ENCODE results near the gene JUP.

The JUP gene

DNA sequence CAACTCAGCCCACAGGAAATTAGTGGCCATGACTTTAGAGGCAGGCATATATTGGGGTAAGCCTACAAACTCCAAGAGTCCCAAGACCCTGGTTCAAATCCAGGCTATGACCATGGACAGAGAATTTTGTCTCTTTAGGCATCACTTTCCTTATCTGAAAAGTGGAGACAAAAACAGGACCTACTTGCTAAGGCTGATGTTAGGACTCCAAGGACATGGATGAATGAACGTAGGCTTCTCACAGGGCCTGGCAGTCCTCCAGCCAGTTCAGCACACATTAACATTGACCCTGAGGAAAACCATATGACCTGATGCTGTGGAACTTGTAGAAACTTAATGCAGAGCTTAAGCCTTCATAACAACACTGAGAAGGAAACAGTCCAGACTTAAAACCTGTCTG is 27.7 kb upstream of the JUP start:
- intact Hi-C loops (cut with micrococcal nuclease) = no loop called here
- H3K9me3 Mint-ChIP-seq = no peaks in the 10 kb centered on the region

GRCh38 chr17:41813699-41814124 is 27.2 kb upstream of the JUP start:
- Mint-ChIP-seq H3K4me1 (ENCODE audit: low read depth) (peaks cover 23% of the 10 kb centered on the region), H3K27ac (no peak overlapping the region), H3K27me3 (peaks cover 64% of the 10 kb centered on the region), H3K36me3 (ENCODE audit: low read depth) (no peaks in the 10 kb centered on the region), H3K4me3 (no peak overlapping the region), H3K9me3 (no peaks in the 10 kb centered on the region)
- intact Hi-C loops (cut with micrococcal nuclease) = no loop called here

More for the DNA sequence above, 27.7 kb upstream of the JUP start:
- Mint-ChIP-seq H3K4me1 (ENCODE audit: low read depth) (peaks cover 23% of the 10 kb centered on the region), H3K36me3 (ENCODE audit: low read depth) (no peaks in the 10 kb centered on the region), H3K27ac (no peak overlapping the region), H3K4me3 (no peak overlapping the region), H3K27me3 (peaks cover 59% of the 10 kb centered on the region)

DNA sequence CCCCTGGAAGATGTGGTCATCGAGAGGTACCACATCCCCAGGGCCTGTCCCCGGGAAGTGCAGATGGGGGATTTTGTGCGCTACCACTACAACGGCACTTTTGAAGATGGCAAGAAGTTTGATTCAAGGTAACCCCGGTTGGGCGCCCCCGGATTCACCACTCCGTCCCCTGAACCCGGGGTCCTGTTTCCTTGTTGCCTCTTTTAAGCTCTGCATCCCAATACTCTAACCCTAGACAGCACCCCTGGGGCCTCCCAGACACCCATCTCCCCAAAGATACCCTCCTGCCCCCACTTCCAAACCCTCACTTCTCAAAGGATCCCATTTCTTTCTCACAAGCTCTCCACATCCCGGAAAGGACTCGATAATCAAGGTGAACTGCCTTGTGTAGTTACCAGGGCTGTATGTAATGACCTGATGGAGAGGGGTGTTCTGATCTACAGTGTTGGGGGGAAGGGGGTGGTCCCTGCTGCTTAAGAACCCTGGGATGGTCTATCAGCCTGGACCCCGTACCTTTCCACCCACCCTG is 26.7 kb upstream of the JUP start:
- intact Hi-C loops (cut with micrococcal nuclease) = no loop called here

GRCh38 chr17:41812381-41813151 is 26.1 kb upstream of the JUP start, which contains the start of gene FKBP10:
TSS of gene FKBP10 (plus strand) at chr17:41813004. CDS start at chr17:41813035, 31 bp downstream.
- Mint-ChIP-seq H3K9me3 (no peaks in the 10 kb centered on the region), H3K4me1 (ENCODE audit: low read depth) (peaks cover 23% of the 10 kb centered on the region), H3K36me3 (ENCODE audit: low read depth) (no peaks in the 10 kb centered on the region), H3K27me3 (peaks cover 68% of the 10 kb centered on the region), H3K4me3 (peak within 1 kb of the TSS; percentile 76), H3K27ac (no peak within 1 kb of the TSS)
- intact Hi-C loops (cut with micrococcal nuclease) = no loop called here

More for the DNA sequence above, 26.7 kb upstream of the JUP start:
- no peak overlapping the region for H3K4me3 Mint-ChIP-seq
- no peaks in the 10 kb centered on the region for H3K9me3 Mint-ChIP-seq
- peaks cover 23% of the 10 kb centered on the region for H3K4me1 Mint-ChIP-seq (ENCODE audit: low read depth)
- H3K27me3 Mint-ChIP-seq = peaks cover 65% of the 10 kb centered on the region
- no peaks in the 10 kb centered on the region for H3K36me3 Mint-ChIP-seq (ENCODE audit: low read depth)
- H3K27ac Mint-ChIP-seq = no peak overlapping the region

- Mint-ChIP-seq H3K27ac (peak within 1 kb of the TSS; percentile 41), H3K4me3 (peak within 1 kb of the TSS; percentile 76), H3K9me3 (no peaks in the 10 kb centered on the region), H3K4me1 (ENCODE audit: low read depth) (peaks cover 23% of the 10 kb centered on the region), H3K36me3 (ENCODE audit: low read depth) (no peaks in the 10 kb centered on the region), H3K27me3 (peaks cover 70% of the 10 kb centered on the region)
- intact Hi-C loops (cut with micrococcal nuclease) = no loop called here
Measured at GRCh38 chr17:41811549-41812380, 25.3 kb upstream of the JUP start, which contains the start of gene P3H4. TSS of gene P3H4 (minus strand) at chr17:41811949. CDS start at chr17:41811915, 34 bp downstream.

GRCh38 chr17:41810659-41811548 is 24.4 kb upstream of the JUP start:
- H3K27ac Mint-ChIP-seq = peak overlapping the region; percentile 41
- peaks cover 23% of the 10 kb centered on the region for H3K4me1 Mint-ChIP-seq (ENCODE audit: low read depth)
- H3K9me3 Mint-ChIP-seq = no peaks in the 10 kb centered on the region
- no peaks in the 10 kb centered on the region for H3K36me3 Mint-ChIP-seq (ENCODE audit: low read depth)
- intact Hi-C loops (cut with micrococcal nuclease) = no loop called here
- H3K27me3 Mint-ChIP-seq = peaks cover 76% of the 10 kb centered on the region
- peak overlapping the region; percentile 76 for H3K4me3 Mint-ChIP-seq

- Mint-ChIP-seq H3K4me1 (ENCODE audit: low read depth) (peaks cover 29% of the 10 kb centered on the region), H3K27me3 (peaks cover 53% of the 10 kb centered on the region), H3K4me3 (no peak overlapping the region), H3K9me3 (no peaks in the 10 kb centered on the region), H3K27ac (no peak overlapping the region), H3K36me3 (ENCODE audit: low read depth) (no peaks in the 10 kb centered on the region)
- intact Hi-C loops (cut with micrococcal nuclease) = no loop called here
Measured at GRCh38 chr17:41806685-41807445, 20.4 kb upstream of the JUP start.

DNA sequence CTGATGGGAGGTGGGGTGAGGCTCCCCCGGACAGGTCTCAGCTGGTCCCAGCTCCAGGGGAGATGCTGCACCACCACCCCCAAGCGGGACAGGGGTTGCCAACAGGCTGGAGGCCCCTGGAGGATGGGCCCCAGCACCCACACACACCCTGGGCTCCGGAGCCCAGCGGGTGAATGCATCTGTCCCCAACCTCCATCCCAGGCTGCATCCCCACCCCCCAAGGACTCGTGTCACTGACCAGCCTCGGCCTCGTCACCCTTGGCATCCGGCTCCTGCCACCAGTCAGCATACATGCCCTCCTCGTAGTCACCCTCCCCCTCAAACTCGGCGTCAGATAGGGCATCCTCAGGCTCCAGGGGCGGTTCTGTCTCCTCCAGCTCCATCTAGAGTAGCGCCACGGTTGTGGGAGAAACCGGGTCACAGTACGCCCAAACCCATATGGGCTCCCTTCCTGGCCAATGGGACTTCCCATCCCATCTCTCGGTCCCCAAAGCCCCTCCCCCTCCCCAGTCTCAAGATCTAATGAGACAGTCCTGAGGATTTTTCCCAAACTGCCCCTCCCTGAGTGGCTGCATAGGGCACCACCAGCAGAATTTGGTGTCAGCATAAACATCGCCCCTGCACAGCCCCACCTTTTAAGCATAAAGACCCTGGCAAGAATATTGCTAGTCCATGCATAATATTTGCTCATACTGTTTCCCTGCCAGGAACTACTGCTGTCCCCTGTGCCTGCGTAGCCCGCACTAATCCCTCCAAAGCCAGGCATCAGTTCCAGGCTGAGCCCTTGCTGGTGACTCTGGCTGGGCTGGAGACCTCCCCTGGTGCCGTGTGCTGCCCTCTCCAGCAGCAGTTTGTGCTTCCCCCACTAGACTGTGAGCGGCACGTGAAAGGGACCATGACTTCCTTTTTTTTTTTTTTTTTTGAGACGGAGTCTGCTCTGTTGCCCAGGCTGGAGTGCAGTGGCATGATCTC is 16.8 kb upstream of the JUP start:
- intact Hi-C loops (cut with micrococcal nuclease) = no loop called here
- Mint-ChIP-seq H3K4me1 (ENCODE audit: low read depth) (peaks cover 29% of the 10 kb centered on the region), H3K36me3 (ENCODE audit: low read depth) (no peaks in the 10 kb centered on the region), H3K27me3 (peaks cover 28% of the 10 kb centered on the region), H3K9me3 (no peaks in the 10 kb centered on the region), H3K4me3 (no peak overlapping the region), H3K27ac (peak overlapping the region; percentile 11)

- Mint-ChIP-seq H3K36me3 (ENCODE audit: low read depth) (no peaks in the 10 kb centered on the region), H3K4me3 (no peak overlapping the region), H3K27me3 (peaks cover 17% of the 10 kb centered on the region), H3K9me3 (no peaks in the 10 kb centered on the region), H3K4me1 (ENCODE audit: low read depth) (peaks cover 32% of the 10 kb centered on the region), H3K27ac (no peak overlapping the region)
- intact Hi-C loops (cut with micrococcal nuclease) = loop anchor here (1.0 kb wide), 1 partner anchor 63 kb away; no protein-coding TSS in a partner anchor
Measured at GRCh38 chr17:41801374-41802271, 15.1 kb upstream of the JUP start.

GRCh38 chr17:41800601-41801373 is 14.3 kb upstream of the JUP start:
- intact Hi-C loops (cut with micrococcal nuclease) = loop anchor here (1.0 kb wide), 1 partner anchor 62 kb away; no protein-coding TSS in a partner anchor
- peaks cover 13% of the 10 kb centered on the region for H3K27me3 Mint-ChIP-seq
- no peak overlapping the region for H3K27ac Mint-ChIP-seq
- H3K36me3 Mint-ChIP-seq (ENCODE audit: low read depth) = no peaks in the 10 kb centered on the region
- H3K9me3 Mint-ChIP-seq = no peaks in the 10 kb centered on the region
- H3K4me3 Mint-ChIP-seq = no peak overlapping the region
- peaks cover 39% of the 10 kb centered on the region for H3K4me1 Mint-ChIP-seq (ENCODE audit: low read depth)

DNA sequence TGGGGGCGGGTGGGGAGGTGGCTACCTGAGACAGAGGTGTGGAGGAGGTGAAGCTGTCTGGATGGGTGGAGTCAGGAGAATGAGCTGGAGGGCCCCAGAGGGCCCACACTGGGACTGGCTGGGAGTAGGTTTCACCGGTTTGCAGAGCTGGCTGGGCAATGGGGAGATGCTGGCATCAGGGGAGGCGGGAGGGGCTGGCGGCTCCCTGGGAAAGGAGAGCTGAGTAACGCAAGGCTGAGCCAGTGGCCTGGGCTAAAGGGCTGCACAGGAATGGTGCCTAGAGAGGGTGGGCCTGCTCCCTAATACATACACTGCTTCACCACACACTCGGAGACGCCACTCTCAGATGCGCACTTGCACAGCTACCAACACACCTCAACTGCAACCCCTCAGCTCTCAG is 12.9 kb upstream of the JUP start:
- no peak overlapping the region for H3K27ac Mint-ChIP-seq
- H3K4me1 Mint-ChIP-seq (ENCODE audit: low read depth) = peaks cover 38% of the 10 kb centered on the region

More for the DNA sequence above, 12.9 kb upstream of the JUP start:
- H3K36me3 Mint-ChIP-seq (ENCODE audit: low read depth) = no peaks in the 10 kb centered on the region
- H3K4me3 Mint-ChIP-seq = no peak overlapping the region
- intact Hi-C loops (cut with micrococcal nuclease) = no loop called here
- H3K9me3 Mint-ChIP-seq = no peaks in the 10 kb centered on the region
- H3K27me3 Mint-ChIP-seq = peaks cover 13% of the 10 kb centered on the region
